Stimulated activated CD8-positive, alpha-beta memory T cell treated with anti-CD3 and anti-CD28 coated beads, Interleukin-12 subunit alpha, Interleukin-12 subunit beta, amount 100 ng/mL, for 1 hour (primary cell): ENCODE data around the gene BTBD3.

ENCODE experiments used
- DNase-seq: peaks from one replicate; pipeline ENCODE4 v3.0.0-alpha.2; 2020; ENCODE audit warnings: low read depth

Gene BTBD3

GRCh38 chr20:11917663-11918062 is at the start of gene BTBD3:
TSS of gene BTBD3 (plus strand) at chr20:11917893. CDS start at chr20:11918276, 383 bp downstream.
- no peak for DNase-seq

DNA sequence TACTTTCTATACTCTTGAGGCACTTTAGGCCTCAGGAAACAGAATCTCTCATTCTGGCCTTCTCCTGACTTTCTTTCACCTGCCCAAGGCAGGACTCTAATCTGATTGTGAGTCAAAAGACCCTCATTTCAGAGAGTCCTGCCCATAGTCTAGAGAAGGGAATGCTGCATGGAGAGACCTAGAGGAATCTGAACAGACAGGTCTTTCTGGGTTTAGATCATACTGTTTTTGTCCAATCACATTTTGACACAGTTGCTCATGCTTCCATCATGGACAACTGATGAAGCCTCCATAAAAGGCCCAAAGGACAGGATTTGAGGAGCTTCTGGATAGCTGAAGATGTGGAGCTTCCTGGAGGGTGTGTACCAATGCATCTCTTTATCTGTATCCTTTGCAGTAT is 48.1 kb upstream of the BTBD3 start:
- no peak for DNase-seq

- DNase-seq: no peak
Measured at GRCh38 chr20:11870411-11870810, 47.3 kb upstream of the BTBD3 start.

GRCh38 chr20:11876555-11876954 is 41.1 kb upstream of the BTBD3 start:
- no peak for DNase-seq

GRCh38 chr20:11880680-11881079 is 37.0 kb upstream of the BTBD3 start:
- DNase-seq: no peak

DNA sequence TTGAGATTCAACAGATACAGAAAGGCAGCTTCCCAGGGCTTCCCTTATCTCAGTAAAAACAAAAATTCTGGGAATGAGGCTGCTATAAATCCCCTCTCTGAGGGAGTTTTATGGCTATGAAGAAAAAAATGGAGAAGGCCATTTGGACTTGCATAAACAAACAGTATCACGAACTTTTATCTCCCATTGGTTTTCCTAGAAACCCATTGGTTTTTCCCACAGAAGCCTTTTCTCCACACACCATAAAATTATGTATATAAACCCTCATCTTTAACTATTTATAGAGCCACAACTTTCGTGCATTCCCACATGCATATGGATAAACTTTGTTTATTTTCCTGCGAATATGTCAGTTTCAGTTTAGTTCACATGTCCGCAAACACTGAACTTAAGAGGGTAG is 36.2 kb upstream of the BTBD3 start:
- no peak for DNase-seq

DNA sequence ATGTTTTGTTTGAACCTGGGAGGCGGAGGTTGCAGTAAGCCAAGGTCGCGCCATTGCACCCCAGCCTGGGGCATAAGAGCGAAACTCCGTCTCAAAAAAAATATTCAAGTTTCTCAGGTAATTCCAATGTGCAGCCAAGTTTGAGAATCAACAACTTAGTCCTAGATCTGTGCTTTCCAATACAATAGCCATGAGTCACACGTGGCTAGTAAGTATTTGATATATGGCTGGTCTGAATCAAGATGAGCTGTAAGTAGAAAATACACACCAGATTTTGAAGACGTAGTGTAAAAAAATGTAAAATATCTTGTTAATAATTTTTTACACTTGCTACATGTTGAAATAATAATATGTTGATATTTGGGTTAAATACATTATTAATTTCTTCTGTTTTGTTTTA is 35.0 kb upstream of the BTBD3 start:
- DNase-seq: no peak

DNA sequence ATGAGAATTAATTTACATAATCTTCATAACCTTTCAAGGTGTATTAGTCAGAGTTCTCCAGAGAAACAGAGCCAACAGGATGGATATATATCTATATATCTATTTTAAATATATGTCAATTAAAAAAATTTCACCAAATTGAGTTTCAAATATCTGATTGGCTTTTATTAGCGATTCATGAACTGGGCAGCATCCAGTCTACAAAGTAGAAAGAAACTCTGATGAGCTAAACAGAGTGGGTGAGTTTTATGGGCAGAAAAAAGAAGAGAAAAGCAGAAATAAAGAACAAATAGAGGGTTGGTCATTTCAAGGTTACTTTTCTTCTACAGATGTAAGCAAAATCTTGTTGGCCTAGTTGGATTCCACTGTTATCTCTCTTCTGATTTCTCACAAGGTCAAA is 29.0 kb upstream of the BTBD3 start:
- no peak for DNase-seq

GRCh38 chr20:11890331-11891076 is 27.2 kb upstream of the BTBD3 start:
- DNase-seq: no peak

DNA sequence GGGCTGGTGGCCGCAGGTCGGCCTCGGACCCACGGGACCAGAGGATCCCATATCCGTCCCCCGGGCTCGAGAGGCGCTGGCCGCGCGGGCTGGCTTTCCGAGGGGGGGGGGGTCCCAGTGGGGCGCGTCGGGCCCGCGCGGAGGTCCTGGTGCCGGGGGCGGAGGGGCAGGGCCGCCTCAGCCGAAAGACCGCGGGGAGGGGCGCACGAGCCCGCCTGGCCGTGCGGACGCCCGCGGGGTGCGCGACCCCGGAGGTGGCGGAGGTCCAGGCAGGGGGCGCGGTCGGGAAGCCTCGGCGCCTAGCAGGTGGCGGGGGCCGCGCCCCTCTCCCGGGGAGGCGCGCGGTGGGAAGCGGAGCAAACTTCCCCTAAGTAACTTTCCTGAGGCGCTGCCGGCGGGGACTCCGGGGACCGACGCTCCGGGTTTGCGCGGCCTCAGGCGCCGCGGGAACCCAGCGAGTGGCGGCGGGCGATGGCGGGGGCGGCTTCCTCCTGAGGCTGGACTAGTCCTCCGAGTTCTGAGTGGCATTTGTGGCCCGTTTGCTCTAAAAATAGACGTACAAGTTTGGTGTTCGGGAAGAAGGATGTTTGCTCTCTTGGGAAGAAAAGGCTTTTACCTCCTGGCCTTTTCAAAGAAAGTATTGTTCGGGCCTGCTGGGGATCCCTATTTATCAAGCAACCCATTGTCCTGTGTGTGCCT is 26.5 kb upstream of the BTBD3 start:
- DNase-seq: no peak

- DNase-seq: no peak
Measured at GRCh38 chr20:11891776-11892545, 25.7 kb upstream of the BTBD3 start.

DNA sequence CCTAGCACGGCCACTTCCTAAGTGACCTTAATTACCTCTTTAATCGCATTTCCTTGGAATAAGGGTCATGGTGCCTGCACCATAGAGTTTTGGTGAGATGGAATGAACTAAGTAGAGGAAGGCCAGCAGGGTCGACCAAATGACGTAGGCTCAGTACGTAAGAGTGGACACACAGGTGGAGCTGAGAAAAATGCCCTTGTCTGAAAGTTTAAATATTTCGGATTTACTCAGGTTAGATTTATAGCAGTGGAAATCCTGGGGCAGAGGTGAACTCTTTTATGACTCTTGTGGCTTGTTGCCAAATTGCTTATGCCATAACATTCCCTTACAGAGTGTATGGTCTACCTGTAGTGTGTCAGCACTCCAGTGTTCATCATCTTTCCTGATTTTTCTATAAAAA is 23.6 kb upstream of the BTBD3 start:
- no peak for DNase-seq

DNA sequence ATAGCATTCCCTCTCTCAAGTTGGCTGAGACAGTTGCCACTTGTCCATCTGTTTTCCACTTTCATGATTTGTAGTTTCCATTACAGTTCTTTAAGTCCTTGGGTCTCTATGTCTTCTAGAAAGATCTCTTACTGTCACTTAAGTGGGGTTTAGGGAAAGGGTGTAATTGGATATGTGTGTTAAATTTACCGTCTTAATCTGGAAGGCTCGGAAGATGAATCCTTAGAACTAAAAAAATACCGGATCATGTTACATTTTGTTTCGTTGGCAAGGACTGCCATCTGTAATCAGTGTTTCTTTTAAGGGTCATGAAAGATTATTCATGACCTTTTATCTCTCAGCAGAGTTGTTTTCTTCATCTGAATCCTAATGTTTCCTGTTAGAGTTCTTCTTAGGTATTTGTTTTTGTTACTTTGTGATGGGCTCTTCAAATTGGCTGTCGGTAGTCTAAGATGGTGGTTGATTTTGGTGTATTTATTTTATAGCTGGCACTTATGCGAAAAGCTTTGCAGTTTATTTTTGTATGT is 21.8 kb upstream of the BTBD3 start:
- DNase-seq: no peak

GRCh38 chr20:11901127-11901526 is 16.6 kb upstream of the BTBD3 start:
- no peak for DNase-seq

DNA sequence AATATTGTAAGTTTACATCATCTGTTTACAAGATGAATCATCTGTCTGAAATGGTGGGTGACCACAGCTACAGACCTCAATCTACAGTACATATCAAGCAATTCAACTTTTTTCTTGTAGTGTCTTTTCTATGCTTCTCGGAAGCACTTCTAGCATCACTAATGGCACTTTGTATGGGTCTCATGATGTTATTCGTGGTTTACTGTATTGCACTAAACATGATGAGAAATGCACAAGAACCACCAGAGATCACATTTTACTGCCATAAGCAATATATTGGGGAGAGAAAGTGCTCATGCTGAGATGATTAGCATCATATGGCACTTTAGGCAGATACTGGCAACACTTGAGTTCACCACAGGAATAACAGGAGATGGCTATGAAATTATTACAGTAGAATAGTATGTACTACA is 15.4 kb upstream of the BTBD3 start:
- DNase-seq: no peak

DNA sequence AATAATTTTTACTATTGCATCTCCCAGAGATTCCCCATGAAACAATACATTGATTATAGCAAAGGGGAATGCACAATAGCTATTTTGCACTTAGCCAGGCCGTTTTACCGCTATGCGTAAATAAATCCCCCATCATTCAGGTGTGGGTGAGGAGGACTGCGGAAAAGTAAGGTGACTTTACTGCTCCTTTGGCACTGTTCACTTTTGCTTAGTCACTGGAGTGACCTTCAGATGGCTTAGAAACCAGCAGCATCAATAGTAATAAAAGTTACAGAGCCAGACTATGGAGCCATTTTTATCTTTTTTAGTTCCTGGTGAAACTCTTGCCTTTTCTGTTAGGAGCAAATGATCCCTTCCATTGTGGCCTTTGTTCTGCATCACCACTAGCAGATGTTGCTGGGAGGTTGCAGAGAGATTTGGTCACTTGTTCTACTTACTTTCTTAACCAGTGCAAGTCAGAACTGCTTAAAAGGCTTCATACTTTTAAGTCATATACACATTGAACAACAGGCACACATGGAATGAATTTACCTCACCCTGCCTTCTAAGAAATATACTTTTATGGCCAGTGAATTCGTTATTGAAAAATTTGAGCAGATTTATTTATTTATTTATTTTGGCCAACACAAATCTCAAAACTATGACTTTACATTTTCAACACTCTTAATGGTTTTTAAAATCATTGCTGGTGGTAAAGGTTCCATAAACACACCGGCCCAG is 12.1 kb upstream of the BTBD3 start:
- no peak for DNase-seq

DNA sequence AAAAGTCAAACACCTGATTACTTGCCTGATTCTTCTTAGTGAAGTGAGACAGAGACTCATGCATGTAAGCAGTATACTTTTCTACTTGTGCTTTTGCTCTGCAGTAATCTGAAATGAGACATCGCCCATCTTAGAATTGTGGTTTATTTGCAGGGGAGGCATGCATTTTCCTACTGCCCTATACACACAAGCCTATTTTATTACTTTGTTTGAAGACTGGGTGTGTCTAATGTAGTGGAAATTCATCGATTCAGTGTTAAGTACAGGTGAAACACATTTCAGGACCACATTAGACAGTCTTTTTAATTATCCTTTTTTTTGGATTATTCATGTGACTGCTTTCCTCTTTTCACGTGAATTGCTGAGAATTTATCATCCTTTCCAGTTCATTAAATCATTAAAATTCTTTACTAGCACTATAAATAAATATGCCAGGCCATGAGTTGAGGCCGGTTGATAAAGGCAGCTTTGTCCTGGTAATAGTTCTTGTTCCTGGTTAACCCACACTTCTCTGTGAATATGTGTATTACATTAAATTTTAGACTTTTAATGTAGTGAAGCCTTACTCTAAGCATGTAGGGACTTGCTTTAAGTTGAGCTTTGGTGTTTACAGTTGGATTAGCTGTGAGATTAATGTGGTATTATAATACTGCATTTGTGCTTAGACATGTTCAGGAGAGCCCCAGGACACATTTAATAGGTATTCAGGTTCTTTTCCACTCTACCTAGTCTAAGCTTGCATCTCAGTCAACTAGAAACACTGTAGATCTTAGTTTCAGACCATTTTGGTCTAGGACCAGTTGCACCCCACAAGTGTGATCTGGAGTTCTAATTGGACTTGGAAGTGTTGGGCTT is 10.8 kb upstream of the BTBD3 start:
- no peak for DNase-seq

GRCh38 chr20:11907621-11908020 is 10.1 kb upstream of the BTBD3 start:
- DNase-seq: no peak

DNA sequence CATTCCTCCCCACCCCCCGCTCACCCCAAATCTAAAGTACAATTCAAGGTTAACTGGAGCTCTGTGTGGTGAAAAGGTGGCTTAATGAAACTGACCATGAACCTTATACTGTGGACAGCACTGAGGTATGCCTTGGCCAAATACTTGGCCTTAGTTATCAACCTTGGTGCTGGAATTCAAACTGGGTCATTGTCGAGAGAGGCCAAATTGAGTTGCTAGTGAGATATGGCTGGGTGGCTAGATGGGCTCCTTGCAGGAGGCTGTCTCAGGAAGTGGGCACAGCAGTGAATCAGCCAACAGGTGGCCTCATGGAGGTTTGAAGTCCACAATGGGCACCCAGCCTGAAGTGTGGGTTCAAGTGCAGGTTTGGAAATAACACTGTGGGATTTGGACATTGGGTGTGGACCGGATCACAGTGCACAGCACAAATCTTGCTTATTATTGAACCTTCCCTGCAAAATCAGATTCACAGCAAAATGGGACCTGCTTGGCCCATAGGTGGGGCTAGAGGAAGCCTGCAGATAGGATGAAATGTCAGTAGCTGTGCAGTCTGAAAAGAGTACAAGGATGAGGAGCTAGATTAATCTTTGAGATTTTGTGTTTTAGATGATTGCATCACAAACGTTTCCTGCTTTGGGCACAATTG is 5.6 kb upstream of the BTBD3 start:
- no peak for DNase-seq

DNA sequence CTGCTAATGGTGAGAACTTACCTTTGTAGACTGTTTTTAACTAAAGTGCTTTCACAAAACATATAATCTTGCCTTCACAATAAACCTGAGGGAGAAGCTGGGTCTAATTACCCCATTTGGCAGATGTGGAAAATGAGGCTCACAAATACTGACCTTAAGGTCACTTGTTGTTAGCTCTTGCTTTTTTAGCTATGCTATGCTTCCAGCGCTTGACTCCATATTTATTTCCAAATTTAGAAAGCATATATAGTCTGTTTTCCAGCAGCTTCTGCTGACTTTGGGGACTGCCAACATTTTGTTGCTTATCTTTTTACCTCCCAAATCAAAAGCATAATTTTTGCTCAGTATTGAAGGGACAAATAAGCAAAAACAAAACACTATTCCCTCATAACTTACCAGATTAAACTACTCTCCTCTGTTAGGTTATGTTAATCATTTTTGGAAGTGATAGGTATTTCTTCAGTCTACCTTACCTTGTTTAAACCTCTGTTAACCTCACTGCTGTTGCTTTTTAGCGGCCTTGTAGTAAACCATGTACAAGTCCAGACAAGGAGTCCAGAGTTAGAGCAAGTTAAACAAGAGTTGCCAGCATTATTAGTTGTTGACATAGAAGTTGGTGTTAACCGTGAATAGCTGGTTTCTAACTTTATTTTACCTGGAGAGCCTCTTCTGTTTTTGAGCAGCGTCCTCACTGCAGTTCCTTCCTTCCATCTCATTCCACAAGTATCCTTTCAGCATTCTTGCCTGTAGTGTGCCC is 4.9 kb upstream of the BTBD3 start:
- DNase-seq: no peak
